NCI-H1436 treated with DMSO at 0.1 percent for 48 hours (cell line): ENCODE data around the gene EMP3.
A peak's percentile ranks its signal among the peaks of the same experiment; 100 is the strongest.
"Not testable (repeated sequence)": the region's sequence is repeated elsewhere in the genome, so short reads cannot be mapped to it uniquely, and the experiment has no call there.

Experiments
- DNase-seq: peaks from one replicate; lab custom pipeline; 2025; lab: John Stamatoyannopoulos, UW

Gene EMP3, protein sequence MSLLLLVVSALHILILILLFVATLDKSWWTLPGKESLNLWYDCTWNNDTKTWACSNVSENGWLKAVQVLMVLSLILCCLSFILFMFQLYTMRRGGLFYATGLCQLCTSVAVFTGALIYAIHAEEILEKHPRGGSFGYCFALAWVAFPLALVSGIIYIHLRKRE

GRCh38 chr19:48325265-48325910, at the start of gene EMP3:
EMP3 (plus strand) TSS chr19:48325552; CDS start chr19:48326845, 1,293 bp downstream.
- no peak for DNase-seq

- DNase-seq, result no peak
These were observed 45.6 kb upstream of the EMP3 start for GRCh38 chr19:48279747-48280146.

DNA sequence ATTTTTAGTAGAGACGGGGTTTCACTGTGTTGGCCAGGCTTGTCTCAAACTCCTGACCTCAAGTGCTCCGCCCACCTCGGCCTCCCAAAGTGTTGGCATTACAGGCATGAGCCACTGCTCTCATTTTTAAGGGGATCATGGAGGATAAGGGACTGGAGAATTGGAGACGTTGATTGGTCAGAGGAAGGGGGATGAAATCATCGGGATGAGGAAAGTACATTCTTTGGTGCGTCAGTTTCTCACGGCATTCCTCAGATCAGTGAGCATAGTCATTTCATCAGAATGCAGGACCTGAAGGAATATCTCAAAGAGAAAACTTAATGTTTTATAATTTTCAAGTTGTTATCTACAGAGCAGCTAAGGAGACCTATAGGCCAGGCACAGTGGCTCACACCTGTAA, 41.4 kb upstream of the EMP3 start:
- no peak for DNase-seq

GRCh38 chr19:48284896-48285295, 40.5 kb upstream of the EMP3 start:
- no peak for DNase-seq

- no peak for DNase-seq
These were observed 37.6 kb upstream of the EMP3 start for GRCh38 chr19:48287748-48288147.

- DNase-seq, result no peak
These were observed 35.0 kb upstream of the EMP3 start for GRCh38 chr19:48290401-48290770.

DNA sequence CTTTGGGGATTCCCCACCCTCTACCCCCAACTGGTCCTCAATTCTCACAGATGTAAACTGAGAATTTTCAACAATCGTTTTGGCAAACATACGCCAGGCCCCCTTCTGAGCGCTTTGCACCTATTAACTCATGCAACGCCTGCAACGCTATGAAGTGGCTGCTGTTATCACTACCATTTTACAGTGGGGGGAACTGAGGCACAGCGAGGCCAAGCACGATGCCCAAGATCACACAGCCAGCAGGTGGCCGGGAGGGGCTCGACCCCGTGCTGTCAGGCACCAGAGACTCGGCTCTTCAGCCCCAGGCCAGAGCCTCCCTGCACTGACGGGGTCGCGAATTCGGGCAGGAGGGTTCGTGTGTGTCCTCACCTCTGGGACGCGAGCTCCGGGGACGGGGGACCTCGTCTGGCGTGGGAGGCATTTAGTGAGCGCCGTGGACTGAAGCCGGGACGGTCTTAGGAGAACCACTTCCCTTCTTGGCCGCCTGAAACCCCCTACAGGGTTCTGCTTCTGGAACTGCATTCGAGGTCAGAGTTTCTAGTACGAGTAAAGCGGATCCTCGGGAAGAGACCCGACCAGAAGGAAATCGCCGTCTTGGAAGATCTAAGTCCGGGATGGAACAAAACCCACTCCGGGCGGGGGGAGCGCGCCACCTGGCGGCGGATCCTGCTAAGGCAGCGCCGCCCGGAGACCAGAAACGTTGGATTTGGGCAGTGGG, 34.4 kb upstream of the EMP3 start:
- peak; percentile 26 for DNase-seq

- DNase-seq, result not testable (repeated sequence)
These were observed 33.9 kb upstream of the EMP3 start for GRCh38 chr19:48291489-48291815.

DNA sequence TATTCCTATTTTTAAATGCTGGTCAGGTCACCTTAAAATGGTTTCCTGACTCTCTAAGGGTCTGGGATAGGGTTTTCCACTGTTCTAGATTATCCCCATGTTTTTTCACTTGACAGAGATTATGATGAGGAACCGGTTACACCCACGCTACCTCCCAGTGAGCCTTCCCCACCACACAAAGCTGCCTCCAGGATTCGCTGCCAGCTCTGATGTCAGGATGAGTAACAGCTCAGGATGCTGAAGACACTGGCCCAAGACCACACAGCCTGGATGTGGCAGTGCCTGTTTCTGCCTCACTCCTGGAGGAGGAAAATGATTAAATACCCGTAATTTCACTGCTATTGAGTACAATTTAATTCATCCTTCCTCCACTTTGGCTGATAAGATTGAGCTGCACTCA, 32.6 kb upstream of the EMP3 start:
- DNase-seq, result no peak

GRCh38 chr19:48295458-48295857, 29.9 kb upstream of the EMP3 start:
- no peak for DNase-seq

DNA sequence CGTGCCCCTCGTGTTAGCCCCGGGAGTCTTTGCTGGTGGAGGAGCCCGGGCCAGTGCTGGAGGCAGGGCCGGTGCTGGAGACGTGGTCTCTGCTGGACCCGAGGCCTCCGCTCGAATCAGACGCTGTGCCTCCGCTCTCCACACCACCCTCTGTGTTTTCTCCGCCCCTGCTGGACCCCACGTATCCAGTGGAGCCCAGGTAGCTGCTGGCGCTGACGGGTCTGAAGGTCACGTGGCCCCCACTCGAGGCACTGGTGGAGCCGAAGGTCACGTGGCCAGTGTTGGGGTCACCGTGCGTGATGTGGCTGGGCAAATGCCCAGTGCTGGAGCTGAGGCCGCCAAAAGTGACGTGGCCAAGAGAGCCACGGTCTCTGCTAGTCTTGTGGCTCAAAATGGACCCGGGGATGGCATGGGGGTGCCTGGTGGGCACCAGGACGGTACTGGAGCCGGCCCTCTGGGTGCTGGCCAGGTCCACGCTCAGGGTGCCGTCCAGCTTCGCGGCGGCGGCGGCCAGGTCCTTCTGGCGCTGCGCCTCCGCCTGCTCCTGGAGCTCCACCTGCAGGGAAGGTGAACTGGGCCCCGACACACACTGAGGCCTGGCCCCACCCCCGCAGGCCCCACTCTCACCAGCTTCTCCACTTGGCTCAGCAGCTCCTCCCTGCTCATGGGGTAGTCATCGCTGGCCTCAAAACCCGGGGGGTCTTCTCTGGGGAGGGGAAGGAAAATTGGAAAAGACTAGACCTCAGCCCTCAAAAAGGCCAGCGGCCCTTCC, 28.2 kb upstream of the EMP3 start:
- no peak for DNase-seq

- DNase-seq, result no peak
These were observed 27.4 kb upstream of the EMP3 start for GRCh38 chr19:48297975-48298374.

- no peak for DNase-seq
These were observed 23.3 kb upstream of the EMP3 start for GRCh38 chr19:48301886-48302599.

DNA sequence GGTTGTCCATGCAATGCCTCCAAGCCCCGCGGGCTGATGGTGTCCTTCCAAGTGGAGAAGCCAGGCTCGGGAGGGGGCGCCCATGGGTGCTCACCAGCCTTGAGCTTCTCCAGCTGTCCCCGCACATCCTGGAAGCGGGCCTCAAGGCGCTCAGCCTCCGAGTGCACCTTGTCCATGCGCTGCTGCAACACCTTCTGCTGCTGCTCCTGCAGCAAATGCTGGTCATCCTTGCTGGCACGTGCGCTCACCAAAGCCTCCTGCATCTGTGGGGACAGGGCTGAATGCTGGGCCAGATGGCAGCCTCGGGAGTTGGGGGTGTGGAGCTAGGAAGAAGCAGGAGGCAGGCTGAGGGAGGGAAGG, 22.8 kb upstream of the EMP3 start:
- DNase-seq, result no peak

DNA sequence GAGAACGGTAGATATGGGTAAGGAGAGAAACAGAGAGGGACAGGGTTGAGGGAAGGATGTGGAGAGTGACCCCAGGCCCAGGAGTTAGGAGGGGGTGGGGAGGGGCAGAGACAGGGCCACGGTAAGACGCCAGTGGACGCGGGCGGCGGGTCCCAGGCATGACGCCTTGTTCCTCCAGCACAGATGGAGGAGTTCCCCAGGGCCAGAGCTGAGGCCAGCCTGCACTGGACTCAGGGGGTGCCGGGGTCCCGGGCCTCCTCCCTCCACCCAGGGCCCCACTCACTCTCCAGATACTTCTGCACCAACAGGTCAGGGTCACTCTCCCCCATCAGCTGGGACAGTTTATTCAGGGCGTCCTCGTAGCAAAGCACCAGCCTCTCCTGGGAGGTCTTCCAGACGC, 22.0 kb upstream of the EMP3 start:
- no peak for DNase-seq

DNA sequence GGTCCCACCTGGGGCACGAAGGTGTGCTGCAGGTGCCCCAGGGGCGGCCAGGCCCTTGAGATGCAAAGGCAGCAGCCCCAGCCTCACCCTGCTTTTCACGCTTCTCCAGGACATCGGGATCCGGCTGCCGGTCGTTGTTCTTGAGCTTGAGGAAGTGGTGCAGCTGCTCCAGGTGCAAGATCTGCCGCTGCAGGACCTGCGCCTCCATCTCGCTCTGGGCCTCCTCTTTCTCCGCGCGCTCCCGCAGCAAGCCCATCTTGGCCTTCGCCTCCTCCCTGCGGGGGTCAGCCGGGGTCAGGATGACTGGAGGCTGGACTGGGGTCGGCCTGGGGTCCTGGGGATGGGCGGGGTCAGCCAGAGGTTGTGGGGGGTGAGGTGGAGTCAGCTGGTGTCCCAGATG, 21.5 kb upstream of the EMP3 start:
- DNase-seq, result no peak

- no peak for DNase-seq
These were observed 16.4 kb upstream of the EMP3 start for GRCh38 chr19:48308631-48309586.

GRCh38 chr19:48309731-48310130, 15.6 kb upstream of the EMP3 start:
- DNase-seq, result not testable (repeated sequence)

GRCh38 chr19:48310227-48310626, 15.1 kb upstream of the EMP3 start:
- no peak for DNase-seq

- no peak for DNase-seq
These were observed 14.0 kb upstream of the EMP3 start for GRCh38 chr19:48311384-48311783.

DNA sequence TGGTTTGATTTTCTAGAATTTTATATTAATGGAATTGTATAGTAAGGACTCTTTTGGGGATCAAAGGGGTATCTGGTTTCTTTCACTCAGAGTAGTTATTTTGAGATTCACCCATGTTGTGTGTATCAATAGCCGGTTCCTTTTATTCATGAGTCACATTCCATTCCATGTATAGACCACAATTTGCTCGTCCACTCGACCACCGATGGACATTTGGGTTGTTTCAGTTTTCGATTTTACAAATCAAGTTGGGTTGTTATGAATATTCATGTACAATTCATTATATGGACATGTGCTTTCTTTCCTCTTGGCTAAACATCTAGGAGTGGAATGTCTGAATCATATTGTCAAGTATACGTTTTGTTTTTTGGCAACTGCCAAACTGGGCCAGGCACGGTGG, 9.6 kb upstream of the EMP3 start:
- no peak for DNase-seq

- not testable (repeated sequence) for DNase-seq
These were observed 7.7 kb upstream of the EMP3 start for GRCh38 chr19:48317708-48317960.
